ENCODE measurements around the gene NUTM2D.
A peak's percentile ranks its signal among the peaks of the same experiment; 100 is the strongest.
"Not testable (repeated sequence)": the region's sequence is repeated elsewhere in the genome, so short reads cannot be mapped to it uniquely, and the experiment has no call there.

NUTM2D gene

DNA sequence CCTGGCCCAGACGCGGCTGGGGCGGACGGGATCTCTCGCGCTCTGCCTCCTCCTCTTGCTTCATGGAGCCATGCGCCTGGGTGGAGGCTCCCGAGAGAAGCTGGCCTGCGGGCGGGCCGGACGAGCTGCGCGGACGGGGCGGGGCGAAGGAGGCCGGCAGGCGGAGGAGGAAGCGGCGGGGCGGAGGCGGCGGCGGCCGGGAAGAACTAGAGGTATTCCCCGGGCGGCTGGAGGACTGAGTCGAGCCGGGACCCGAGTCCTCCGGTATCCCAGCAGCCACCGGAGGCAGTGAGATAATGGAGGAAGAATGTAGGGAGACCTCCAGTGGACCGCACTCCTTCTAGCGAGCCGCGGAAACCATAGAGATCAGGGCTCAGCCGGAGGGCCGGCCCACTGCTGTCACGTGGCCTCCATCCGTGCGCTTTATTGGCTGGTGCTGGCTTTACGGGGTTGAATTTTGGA, 15.3 kb upstream of the NUTM2D start:
- DNase-seq (ENCODE audit: low spot score in 2 of 2): peak; percentile 58 to 74
- H3K36me3 Mint-ChIP-seq, H3K9me3 Mint-ChIP-seq, H3K27me3 Mint-ChIP-seq: not testable (repeated sequence)
- peak overlapping the region; percentile 86 for H3K4me3 Mint-ChIP-seq
- peak overlapping the region; percentile 73 for H3K27ac Mint-ChIP-seq
- ATAC-seq (ENCODE audit: low read depth): peak; percentile 76
- peaks cover 11% of the 10 kb centered on the region for H3K4me1 Mint-ChIP-seq

GRCh38 chr10:87342711-87343258, 14.8 kb upstream of the NUTM2D start:
- H3K4me3 Mint-ChIP-seq: peak overlapping the region; percentile 86
- H3K27me3 Mint-ChIP-seq, H3K36me3 Mint-ChIP-seq, H3K9me3 Mint-ChIP-seq: not testable (repeated sequence)
- ATAC-seq (ENCODE audit: low read depth): peak; percentile 75
- peaks cover 11% of the 10 kb centered on the region for H3K4me1 Mint-ChIP-seq
- peak overlapping the region; percentile 73 for H3K27ac Mint-ChIP-seq
- peak; percentile 80 to 89 for DNase-seq (ENCODE audit: low spot score in 2 of 2)

DNA sequence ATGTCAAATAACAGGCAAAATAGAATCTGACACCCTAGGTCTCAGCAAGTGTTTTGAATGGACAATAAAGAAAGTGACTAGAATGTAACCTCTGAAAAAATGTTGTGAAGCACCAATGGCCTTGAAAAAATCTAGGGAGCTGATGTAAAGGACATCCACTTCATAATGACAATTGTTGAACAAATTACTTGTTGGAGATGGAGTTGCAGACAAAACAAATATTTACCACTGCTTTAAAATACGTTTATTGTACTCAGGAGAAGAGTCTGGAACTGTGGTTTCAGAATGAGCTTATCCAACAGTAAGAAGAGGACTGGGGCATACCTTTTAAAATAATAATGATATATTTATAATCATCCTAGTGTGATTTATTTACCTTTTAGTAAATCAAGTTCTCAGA, 11.8 kb upstream of the NUTM2D start:
- not testable (repeated sequence) for H3K9me3 Mint-ChIP-seq; ATAC-seq (ENCODE audit: low read depth); H3K27ac Mint-ChIP-seq

DNA sequence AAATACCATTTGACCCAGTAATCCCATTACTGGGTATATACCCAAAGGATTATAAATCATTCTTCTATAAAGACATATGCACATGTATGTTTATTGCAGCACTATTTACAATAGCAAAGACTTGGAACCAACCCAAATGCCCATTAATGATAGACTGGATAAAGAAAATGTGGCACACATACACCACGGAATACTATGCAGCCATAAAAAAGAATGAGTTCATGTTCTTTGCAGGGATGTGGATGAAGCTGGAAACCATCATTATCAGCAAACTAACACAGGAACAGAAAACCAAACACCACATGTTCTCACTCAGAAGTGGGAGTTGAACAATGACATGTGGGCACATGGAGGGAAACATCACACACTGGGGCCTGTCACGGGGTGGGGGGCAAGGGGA, 7.4 kb upstream of the NUTM2D start:
- H3K27ac Mint-ChIP-seq; ATAC-seq (ENCODE audit: low read depth); H3K27me3 Mint-ChIP-seq: not testable (repeated sequence)

More for the DNA sequence above, 11.8 kb upstream of the NUTM2D start:
- H3K27me3 Mint-ChIP-seq; H3K36me3 Mint-ChIP-seq; H3K4me3 Mint-ChIP-seq; H3K4me1 Mint-ChIP-seq; DNase-seq (ENCODE audit: low spot score in 2 of 2): not testable (repeated sequence)

DNA sequence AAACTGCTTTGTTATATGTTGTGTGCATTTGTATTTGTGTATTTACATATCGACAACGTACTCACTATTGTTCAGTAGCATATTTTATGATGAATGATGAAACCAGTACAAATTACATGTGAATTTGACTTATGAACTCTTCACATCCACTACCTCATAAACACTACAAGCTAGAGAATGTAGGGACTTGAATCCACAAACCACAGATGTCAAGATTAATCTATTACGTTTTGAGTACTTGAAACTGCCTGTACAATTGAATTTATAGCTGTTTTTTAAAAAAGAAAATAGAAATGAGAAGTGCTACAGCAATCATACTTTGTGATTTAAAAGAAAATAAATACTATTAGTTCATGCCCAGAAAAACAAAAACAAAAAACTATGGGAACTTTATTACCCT, 4.7 kb upstream of the NUTM2D start:
- H3K36me3 Mint-ChIP-seq; H3K27ac Mint-ChIP-seq; H3K27me3 Mint-ChIP-seq; H3K9me3 Mint-ChIP-seq; H3K4me3 Mint-ChIP-seq; DNase-seq (ENCODE audit: low spot score in 2 of 2); ATAC-seq (ENCODE audit: low read depth); H3K4me1 Mint-ChIP-seq: not testable (repeated sequence)

More for the DNA sequence above, 7.4 kb upstream of the NUTM2D start:
- not testable (repeated sequence) for H3K4me3 Mint-ChIP-seq; H3K4me1 Mint-ChIP-seq; DNase-seq (ENCODE audit: low spot score in 2 of 2); H3K36me3 Mint-ChIP-seq; H3K9me3 Mint-ChIP-seq

DNA sequence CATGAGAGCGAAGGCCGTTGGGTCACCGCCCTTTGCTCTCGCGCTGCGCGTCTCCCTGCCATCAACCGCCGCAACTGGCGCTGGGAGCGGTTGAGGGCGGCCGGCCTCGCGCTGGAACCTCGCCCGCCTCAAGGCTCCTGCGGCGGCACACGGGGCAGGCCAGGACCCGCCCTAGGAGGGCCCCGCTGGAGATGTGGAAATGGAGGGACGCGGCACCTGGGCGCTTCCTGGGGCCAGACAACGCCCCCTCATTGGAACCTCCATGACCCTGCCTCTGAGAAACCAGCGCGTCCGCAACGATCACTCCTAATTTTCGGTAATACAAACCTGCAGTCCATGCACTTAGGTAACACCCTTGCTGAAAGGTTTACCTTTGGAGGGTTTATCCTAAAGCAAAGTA, 2.4 kb upstream of the NUTM2D start:
- not testable (repeated sequence) for H3K4me1 Mint-ChIP-seq; H3K4me3 Mint-ChIP-seq; H3K27me3 Mint-ChIP-seq; ATAC-seq (ENCODE audit: low read depth); H3K27ac Mint-ChIP-seq; H3K9me3 Mint-ChIP-seq; H3K36me3 Mint-ChIP-seq; DNase-seq (ENCODE audit: low spot score in 2 of 2)

DNA sequence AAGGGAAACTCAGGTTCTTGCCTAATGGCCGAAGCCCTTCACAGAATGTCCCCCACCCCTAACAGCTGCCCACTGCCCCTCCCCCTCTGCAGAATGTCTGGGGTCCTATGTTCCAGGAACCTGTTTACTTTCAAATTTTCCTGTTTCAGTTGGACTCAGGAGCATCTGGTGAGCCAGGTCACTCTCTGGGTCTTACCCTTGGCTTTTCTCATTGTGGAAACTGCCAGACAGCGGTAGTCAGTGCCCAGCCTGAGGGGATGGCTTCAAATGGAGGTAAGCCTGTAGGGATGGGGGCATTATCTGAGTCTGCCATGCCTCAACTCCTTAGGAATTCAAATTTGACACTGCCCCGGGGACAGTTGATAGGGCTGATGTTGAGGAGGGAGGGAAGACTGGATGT, 615 bp downstream of the NUTM2D start:
- not testable (repeated sequence) for H3K4me1 Mint-ChIP-seq; H3K36me3 Mint-ChIP-seq; H3K27ac Mint-ChIP-seq; H3K4me3 Mint-ChIP-seq; H3K27me3 Mint-ChIP-seq; DNase-seq (ENCODE audit: low spot score in 2 of 2); ATAC-seq (ENCODE audit: low read depth); H3K9me3 Mint-ChIP-seq

GRCh38 chr10:87369514-87370112, 12.1 kb downstream of the NUTM2D start:
- not testable (repeated sequence) for H3K9me3 Mint-ChIP-seq; H3K27ac Mint-ChIP-seq; DNase-seq (ENCODE audit: low spot score in 2 of 2); H3K4me1 Mint-ChIP-seq; H3K4me3 Mint-ChIP-seq; H3K36me3 Mint-ChIP-seq; H3K27me3 Mint-ChIP-seq; ATAC-seq (ENCODE audit: low read depth)

GRCh38 chr10:87374091-87374490, 16.5 kb downstream of the NUTM2D start:
- not testable (repeated sequence) for DNase-seq (ENCODE audit: low spot score in 2 of 2); H3K4me3 Mint-ChIP-seq; H3K4me1 Mint-ChIP-seq; H3K27me3 Mint-ChIP-seq; H3K27ac Mint-ChIP-seq; ATAC-seq (ENCODE audit: low read depth); H3K9me3 Mint-ChIP-seq; H3K36me3 Mint-ChIP-seq

DNA sequence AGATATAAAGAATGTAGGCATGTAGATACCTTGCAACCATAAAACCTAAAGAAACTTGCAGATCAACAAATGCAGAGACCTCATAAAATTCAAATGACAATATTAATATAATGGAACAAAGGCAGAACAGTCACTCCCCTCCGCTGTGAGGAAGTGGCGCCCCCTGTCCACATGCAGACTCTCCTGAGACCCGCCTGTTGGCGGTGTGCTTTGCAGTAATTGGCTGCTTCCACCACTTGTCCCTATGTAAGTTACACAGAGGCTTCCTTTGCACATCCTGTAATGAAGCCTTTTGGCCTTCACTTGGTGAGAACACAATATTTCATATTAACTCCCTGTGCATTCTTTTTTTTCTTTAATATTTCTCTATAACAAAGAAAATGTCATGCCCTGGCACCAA, 21.6 kb downstream of the NUTM2D start:
- H3K36me3 Mint-ChIP-seq; ATAC-seq (ENCODE audit: low read depth); H3K4me1 Mint-ChIP-seq; DNase-seq (ENCODE audit: low spot score in 2 of 2); H3K9me3 Mint-ChIP-seq; H3K27me3 Mint-ChIP-seq; H3K27ac Mint-ChIP-seq; H3K4me3 Mint-ChIP-seq: not testable (repeated sequence)

- not testable (repeated sequence) for H3K9me3 Mint-ChIP-seq; ATAC-seq (ENCODE audit: low read depth); H3K4me3 Mint-ChIP-seq; H3K27me3 Mint-ChIP-seq; H3K27ac Mint-ChIP-seq; H3K36me3 Mint-ChIP-seq; H3K4me1 Mint-ChIP-seq; DNase-seq (ENCODE audit: low spot score in 2 of 2)
Observed at GRCh38 chr10:87383149-87383857, 25.8 kb downstream of the NUTM2D start.

DNA sequence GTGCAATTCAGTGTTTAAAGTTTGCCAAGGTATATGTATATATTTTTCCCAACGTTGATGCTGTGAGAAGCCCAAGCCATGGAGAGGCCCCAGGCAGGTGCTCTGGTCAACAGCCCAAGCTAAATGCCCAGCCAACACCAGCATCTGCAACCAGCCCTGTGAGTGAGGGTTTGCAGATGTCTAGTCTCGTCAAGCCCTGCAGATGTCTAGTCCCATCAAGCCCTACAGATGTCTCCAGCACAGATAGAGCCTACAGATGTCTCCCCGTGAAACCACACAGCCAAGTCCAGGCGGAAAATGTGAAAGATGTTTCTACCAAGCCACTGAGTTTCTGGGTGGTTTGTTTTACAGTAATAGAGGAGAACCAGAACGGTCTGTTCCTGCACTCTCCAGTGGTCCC, 26.7 kb downstream of the NUTM2D start:
- DNase-seq (ENCODE audit: low spot score in 2 of 2); H3K27ac Mint-ChIP-seq; ATAC-seq (ENCODE audit: low read depth); H3K36me3 Mint-ChIP-seq; H3K27me3 Mint-ChIP-seq; H3K4me3 Mint-ChIP-seq; H3K4me1 Mint-ChIP-seq; H3K9me3 Mint-ChIP-seq: not testable (repeated sequence)

DNA sequence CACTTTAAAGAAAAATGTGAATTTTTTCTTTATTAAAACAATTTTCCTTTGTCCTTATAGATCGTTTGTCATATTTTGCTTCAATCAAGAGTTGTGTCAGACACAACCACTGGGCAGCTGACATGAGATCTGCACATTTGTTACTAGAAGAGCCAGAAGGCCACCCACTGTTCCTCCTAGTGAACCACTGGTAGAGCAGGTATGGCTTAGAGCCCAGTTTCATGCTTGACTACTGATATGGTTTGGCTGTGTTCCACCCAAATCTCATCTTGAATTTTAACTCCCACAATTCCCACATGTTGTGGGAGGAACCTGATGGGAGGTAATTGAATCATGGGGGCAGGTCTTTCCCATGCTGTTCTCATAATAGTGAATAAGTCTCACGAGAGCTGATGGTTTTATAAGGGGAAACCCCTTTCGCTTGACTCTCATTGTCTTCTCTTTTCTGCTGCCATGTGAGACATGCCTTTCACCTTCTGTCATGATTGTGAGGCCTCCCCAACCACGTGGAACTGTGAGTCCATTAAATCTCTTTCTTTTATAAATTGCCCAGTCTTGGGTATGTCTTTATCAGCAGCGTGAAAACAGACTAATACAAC, 28.3 kb downstream of the NUTM2D start:
- not testable (repeated sequence) for DNase-seq (ENCODE audit: low spot score in 2 of 2); H3K36me3 Mint-ChIP-seq; H3K27me3 Mint-ChIP-seq; ATAC-seq (ENCODE audit: low read depth); H3K9me3 Mint-ChIP-seq; H3K4me3 Mint-ChIP-seq; H3K27ac Mint-ChIP-seq; H3K4me1 Mint-ChIP-seq

- ATAC-seq (ENCODE audit: low read depth); H3K4me3 Mint-ChIP-seq; H3K27ac Mint-ChIP-seq; H3K4me1 Mint-ChIP-seq; H3K36me3 Mint-ChIP-seq; H3K27me3 Mint-ChIP-seq; H3K9me3 Mint-ChIP-seq; DNase-seq (ENCODE audit: low spot score in 2 of 2): not testable (repeated sequence)
Observed at GRCh38 chr10:87391360-87391759, 33.8 kb downstream of the NUTM2D start.

All from memory B cell (primary cell).